Endothelial cell of umbilical vein (primary cell): ENCODE data around the gene CNRIP1. TPM values are rescaled to one million over a fixed set of nuclear protein-coding genes. Genes with fewer than 3 reads are reported as not detected.

ENCODE experiments used
- BruUV-seq: library from RNA; stranded (reverse); fragments of 400-500 nt; replicated peaks from 2 replicates; lab custom pipeline; 2021; lab: Mats Ljungman, UMichigan
- CTCF ChIA-PET: fragments of 300-600, 350-600 bp; sonication (Branson Sonifier 250); formaldehyde crosslinking; loops from one replicate; lab custom pipeline; 2021; ENCODE audit warnings: antibody characterized with exemption, inconsistent platforms; lab: Charles Lee
- POLR2A ChIA-PET: fragments of 300-600, 350-600 bp; sonication (Branson Sonifier 250); formaldehyde crosslinking; loops from one replicate; lab custom pipeline; 2021; ENCODE audit warnings: antibody characterized with exemption, inconsistent platforms; lab: Charles Lee
- DNase-seq: peaks from one replicate; pipeline ENCODE4 v3.0.0-alpha.2; 2011; ENCODE audit warnings: low read depth, low spot score
- FAIRE-seq: peaks from 2 replicates; lab custom pipeline; 2011; peaks lifted over from hg19 to GRCh38; lab: Jason Lieb, UNC
- H2AFZ ChIP-seq: 2 replicates; pipeline ENCODE4 v1.6.0; 2012; ENCODE audit warnings: low read depth, low read length, control low read depth, inconsistent platforms
- H3K27ac ChIP-seq: 2 replicates; pipeline ENCODE4 v1.5.1; 2011; ENCODE audit warnings: low read depth, mild to moderate bottlenecking, control low read depth, low read length, moderate library complexity; ENCODE audit not compliant: insufficient read depth
- H3K27me3 ChIP-seq, 2 experiments: 2 replicates each; pipeline versions ENCODE4 v1.6.0 to v1.6.1; 2011; ENCODE audit warnings: low read length in 2 of 2, mixed read lengths in 1 of 2; ENCODE audit not compliant: control insufficient read depth in 2 of 2, insufficient read depth in 2 of 2
- H3K36me3 ChIP-seq, 2 experiments: 2 replicates in 1 of 2; 3 replicates in 1 of 2; pipeline ENCODE4 v1.5.1; 2011; ENCODE audit warnings: low read length in 2 of 2, mild to moderate bottlenecking in 1 of 2, moderate library complexity in 1 of 2; ENCODE audit not compliant: control insufficient read depth in 2 of 2, insufficient read depth in 2 of 2; ENCODE audit errors: extremely low read depth in 1 of 2
- H3K4me1 ChIP-seq: 3 replicates; pipeline ENCODE4 v1.5.1; 2011; ENCODE audit warnings: mild to moderate bottlenecking, low read length; ENCODE audit not compliant: control insufficient read depth, insufficient read depth; ENCODE audit errors: extremely low read depth
- H3K4me2 ChIP-seq: 2 replicates; pipeline ENCODE4 v1.6.1; 2011; ENCODE audit warnings: low read length, control low read depth, mixed read lengths; ENCODE audit not compliant: insufficient read depth
- H3K4me3 ChIP-seq, 3 experiments: fragments of 200-600 bp in 1 of 3; sonication (generic), shearing (Covaris generic) in 1 of 3; replicated peaks in 1 of 3; 2 replicates each; pipeline ENCODE4 v1.5.1; 2011 to 2016; ENCODE audit warnings: control low read depth in 3 of 3, low read length in 3 of 3, mild to moderate bottlenecking in 2 of 3, inconsistent platforms in 1 of 3, low read depth in 1 of 3, moderate library complexity in 1 of 3; ENCODE audit not compliant: insufficient read depth in 1 of 3
- H3K79me2 ChIP-seq: 2 replicates; pipeline ENCODE4 v1.6.0; 2012; ENCODE audit warnings: low read length, inconsistent platforms; ENCODE audit not compliant: control insufficient read depth, insufficient read depth
- H3K9ac ChIP-seq: replicated peaks from 2 replicates; pipeline ENCODE3; 2011; ENCODE audit warnings: low read length, control low read depth; ENCODE audit not compliant: insufficient read depth; ENCODE audit errors: extremely low read depth
- H3K9me1 ChIP-seq: replicated peaks from 3 replicates; pipeline ENCODE4 v1.6.0; 2011; ENCODE audit warnings: mild to moderate bottlenecking, low read length; ENCODE audit not compliant: control insufficient read depth, insufficient read depth; ENCODE audit errors: extremely low read depth
- H3K9me3 ChIP-seq: replicated peaks from 2 replicates; pipeline ENCODE4 v1.5.1; 2012; ENCODE audit warnings: low read length, inconsistent platforms; ENCODE audit not compliant: control insufficient read depth, insufficient read depth
- H4K20me1 ChIP-seq: replicated peaks from 2 replicates; pipeline ENCODE3; 2011; ENCODE audit warnings: mild to moderate bottlenecking, low read length; ENCODE audit not compliant: control insufficient read depth, insufficient read depth; ENCODE audit errors: extremely low read depth
- CTCF ChIP-seq, 2 donors: IDR thresholded peaks; 1 replicate in 1 of 2; 2 replicates in 1 of 2; pipeline ENCODE4 v1.5.1; 2011; ENCODE audit warnings: low read length in 2 of 2, mild to moderate bottlenecking in 2 of 2, moderate library complexity in 2 of 2, control low read depth in 1 of 2, inconsistent platforms in 1 of 2, low read depth in 1 of 2; ENCODE audit not compliant: insufficient read depth in 1 of 2; ENCODE audit errors: extremely low read depth in 1 of 2
- EZH2 ChIP-seq: IDR thresholded peaks from 2 replicates; pipeline ENCODE4 v1.6.1; 2012; ENCODE audit warnings: borderline replicate concordance, low read depth, mild to moderate bottlenecking, moderate library complexity, low read length, inconsistent platforms; ENCODE audit not compliant: severe bottlenecking
- GATA2 ChIP-seq: IDR thresholded peaks from 2 replicates; pipeline ENCODE4 v1.7.0; 2011; ENCODE audit warnings: low read depth, mild to moderate bottlenecking, moderate library complexity, mixed read lengths, low read length; ENCODE audit not compliant: insufficient read length, insufficient read depth
- JUN ChIP-seq: IDR thresholded peaks from 2 replicates; pipeline ENCODE4 v1.6.1; 2011; ENCODE audit warnings: borderline replicate concordance, low read depth; ENCODE audit not compliant: insufficient read length, insufficient read depth
- MYC ChIP-seq: IDR thresholded peaks from one replicate; pipeline ENCODE4 v1.6.1; 2011; ENCODE audit warnings: mild to moderate bottlenecking, low read depth, low read length
- POLR2A ChIP-seq: IDR thresholded peaks from 2 replicates; pipeline ENCODE4 v1.6.1; 2012; ENCODE audit warnings: low read depth, mild to moderate bottlenecking, control low read depth, low read length
- POLR2AphosphoS5 ChIP-seq: IDR thresholded peaks from 2 replicates; pipeline ENCODE4 v1.6.1; 2012; ENCODE audit warnings: low read depth, mild to moderate bottlenecking, control low read depth, low read length, moderate library complexity; ENCODE audit not compliant: insufficient read depth
- dilution Hi-C: fragments of 300-500 bp; cut with MboI; formaldehyde crosslinking; loops from one replicate; pipeline ENCODE4 v1.15.0; 2019; ENCODE audit warnings: low sequenced_read_pairs; ENCODE audit not compliant: extremely low pct_ligation_motif_present
- intact Hi-C: fragments of 100-400 bp; cut with micrococcal nuclease; formaldehyde crosslinking; loops from one replicate; pipeline ENCODE4 v1.10.0; 2022
- polyA plus RNA-seq, 4 experiments: library from polyadenylated mRNA; depleted of rRNA in 3 of 4; stranded (reverse) in 3 of 4; unstranded in 1 of 4; fragments of >200 nt; gene quantifications; 2 replicates each; pipeline versions ENCODE4 v1.2.1 to v1.2.3, GENCODE V29; 2011 to 2012; ENCODE audit warnings: missing spikeins in 1 of 4
- total RNA-seq: library from RNA; stranded (reverse); gene quantifications from 2 replicates; pipeline ENCODE4 v1.2.3, GENCODE V29; 2021
- TF ChIP-seq, protein P1 (sequence below): IDR thresholded peaks from 2 replicates; pipeline ENCODE4 v1.6.1; 2011; ENCODE audit not compliant: insufficient read depth, insufficient read length

The CNRIP1 gene
- total and polyA plus RNA-seq, 2 donors (not counting 3 experiments of a cell fraction or from before 2014, with no cell fraction given): 74.6 to 98.9 TPM

- ChIA-PET CTCF (interaction anchor here (0.7 to 4.0 kb wide), 5 partner anchors 8 to 173 kb away, joined by 3 to 16 read pairs (median 7); no protein-coding TSS in a partner anchor), POLR2A (no interaction called here)
- H3K79me2 ChIP-seq: no peaks in the 10 kb centered on the region
- H3K27me3 ChIP-seq: no peaks in the 10 kb centered on the region
- TF ChIP-seq JUN (no peak), MYC (no peak), POLR2A (no peak), GATA2 (no peak), POLR2AphosphoS5 (no peak), EZH2 (no peak), CTCF (IDR thresholded peaks at IDR 0.05; ENCODE audit: extremely low read depth in 1 of 2, insufficient read depth in 1 of 2, low read depth in 1 of 2, low read length in 2 of 2) (no peak)
- TF ChIP-seq, protein P1, sequence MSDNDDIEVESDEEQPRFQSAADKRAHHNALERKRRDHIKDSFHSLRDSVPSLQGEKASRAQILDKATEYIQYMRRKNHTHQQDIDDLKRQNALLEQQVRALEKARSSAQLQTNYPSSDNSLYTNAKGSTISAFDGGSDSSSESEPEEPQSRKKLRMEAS: no peak
- H4K20me1 ChIP-seq: no peaks in the 10 kb centered on the region
- H3K36me3 ChIP-seq: peaks cover 0 to 3% of the 10 kb centered on the region in 2 experiments
- no peak overlapping the region for H3K27ac ChIP-seq
- intact Hi-C loops: no loop called here
- dilution Hi-C loops: no loop called here
- H3K9me1 ChIP-seq: no peaks in the 10 kb centered on the region
- BruUV-seq: no TSS peak
- no peak overlapping the region for H3K4me2 ChIP-seq
- no peak overlapping the region for H3K4me3 ChIP-seq
- no peak overlapping the region for H2AFZ ChIP-seq
- H3K9me3 ChIP-seq: no peaks in the 10 kb centered on the region
- H3K9ac ChIP-seq: no peak overlapping the region
- DNase-seq (no peak), FAIRE-seq (no peak)
- no peaks in the 10 kb centered on the region for H3K4me1 ChIP-seq
These were observed 24.8 kb downstream of the CNRIP1 start for GRCh38 chr2:68294913-68295312.
